Activated CD4-positive, alpha-beta T cell treated with anti-CD3 and anti-CD28 coated beads, Interleukin-10, Interleukin-2, amounts not matched to agents 100 ng/mL and 50 ng/mL, durations not matched to agents 16 hours and 8 hours (primary cell): ENCODE measurements around the gene LBX2.
"Not testable (repeated sequence)": the region's sequence is repeated elsewhere in the genome, so short reads cannot be mapped to it uniquely, and the experiment has no call there.

Experiments used
- DNase-seq: peaks from one replicate; pipeline ENCODE4 v3.0.0-alpha.2; 2020

The LBX2 gene

DNA sequence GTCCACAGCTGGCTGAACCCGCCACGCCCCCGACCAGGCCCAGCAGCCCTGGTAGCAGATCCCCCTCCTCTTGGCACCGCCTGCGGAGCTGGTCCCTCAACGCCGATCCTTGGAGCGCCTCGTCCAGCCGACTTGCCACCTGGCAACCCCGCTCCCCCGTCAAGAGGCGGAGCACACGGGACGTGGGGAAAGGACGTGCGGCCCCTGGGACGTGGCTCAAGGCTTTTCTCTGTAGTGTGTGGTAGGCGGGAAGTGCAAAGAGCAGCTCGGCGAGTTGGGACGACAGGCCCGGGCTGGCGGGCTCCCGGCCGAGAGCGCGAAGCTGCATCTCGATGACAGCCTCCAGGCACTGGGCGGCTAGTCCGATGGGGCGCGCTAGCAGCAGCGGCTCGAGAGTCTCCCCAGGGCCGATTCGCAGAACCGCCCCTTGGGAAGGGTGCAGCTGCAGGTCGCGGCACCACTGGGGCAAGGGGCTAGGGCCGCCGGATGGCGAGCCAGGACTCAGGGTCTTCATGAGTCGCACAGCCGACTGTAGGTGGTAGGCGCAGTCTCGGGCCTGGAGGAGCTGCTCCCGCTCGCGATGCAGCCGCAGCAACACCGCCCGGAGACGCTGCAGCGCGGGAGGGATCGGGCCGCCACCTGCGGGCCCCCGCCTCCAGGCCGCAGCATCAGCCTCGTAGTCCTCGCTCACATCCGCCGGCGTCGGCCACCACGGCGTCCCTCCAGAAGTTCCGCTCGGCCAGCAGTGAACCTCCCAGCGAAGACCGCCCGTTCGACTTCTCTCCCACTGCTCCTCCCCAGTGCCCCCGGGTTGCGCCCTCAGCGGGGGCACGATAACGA, 17.2 kb downstream of the LBX2 start:
- DNase-seq, result peak; percentile 69

- no peak for DNase-seq
Measured at GRCh38 chr2:74481431-74481830, 18.0 kb downstream of the LBX2 start.

GRCh38 chr2:74474899-74475298, 24.5 kb downstream of the LBX2 start:
- DNase-seq, result no peak

GRCh38 chr2:74474481-74474880, 24.9 kb downstream of the LBX2 start:
- no peak for DNase-seq

GRCh38 chr2:74472945-74473258, 26.5 kb downstream of the LBX2 start:
- no peak for DNase-seq

DNA sequence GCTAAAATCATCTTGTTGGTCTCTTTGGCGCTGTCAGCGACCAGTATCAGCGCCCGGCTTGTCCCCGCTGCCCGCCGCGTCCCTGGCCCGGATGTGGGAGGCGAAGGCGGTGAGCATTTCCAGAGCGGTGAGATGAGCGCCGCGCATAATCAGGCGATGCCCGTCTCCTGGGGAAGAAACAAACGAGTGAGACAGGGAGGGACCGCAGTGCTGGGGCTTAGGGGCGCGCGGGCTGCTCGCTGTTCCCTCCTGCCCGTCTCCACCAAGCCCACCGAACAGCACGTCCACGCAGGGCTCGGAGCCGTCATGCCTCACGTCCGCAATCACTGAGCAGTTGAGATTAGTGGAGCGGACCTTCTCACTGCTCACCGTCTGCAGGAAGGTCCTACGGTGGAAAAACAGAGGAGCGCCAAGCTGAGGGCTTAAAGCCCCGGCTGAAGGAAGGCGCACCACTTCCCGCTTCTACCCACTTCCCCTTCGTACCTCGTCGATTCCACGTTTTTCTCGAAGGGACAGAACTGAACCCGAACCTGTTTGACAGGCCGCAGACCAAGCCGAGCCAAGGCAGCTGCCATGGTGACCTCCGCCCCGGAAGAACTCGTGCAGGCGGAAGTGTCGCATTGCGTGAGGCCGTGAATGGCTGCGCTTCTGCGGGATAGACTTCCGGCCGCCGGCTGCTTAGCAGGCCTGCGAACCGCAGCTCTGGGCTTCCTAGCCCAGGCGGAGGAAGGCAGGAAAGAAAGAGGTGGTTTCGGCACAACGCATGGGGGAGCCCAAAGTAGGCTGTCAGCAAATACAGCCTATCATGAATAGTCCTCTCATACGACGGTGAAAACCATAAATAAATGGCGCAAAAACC, 27.1 kb downstream of the LBX2 start, which contains the start of gene MRPL53:
MRPL53 (minus strand) TSS at position 595 of the 859 bp plus-strand sequence; CDS start at position 575, 20 bp downstream.
- DNase-seq, result peak; percentile 97

DNA sequence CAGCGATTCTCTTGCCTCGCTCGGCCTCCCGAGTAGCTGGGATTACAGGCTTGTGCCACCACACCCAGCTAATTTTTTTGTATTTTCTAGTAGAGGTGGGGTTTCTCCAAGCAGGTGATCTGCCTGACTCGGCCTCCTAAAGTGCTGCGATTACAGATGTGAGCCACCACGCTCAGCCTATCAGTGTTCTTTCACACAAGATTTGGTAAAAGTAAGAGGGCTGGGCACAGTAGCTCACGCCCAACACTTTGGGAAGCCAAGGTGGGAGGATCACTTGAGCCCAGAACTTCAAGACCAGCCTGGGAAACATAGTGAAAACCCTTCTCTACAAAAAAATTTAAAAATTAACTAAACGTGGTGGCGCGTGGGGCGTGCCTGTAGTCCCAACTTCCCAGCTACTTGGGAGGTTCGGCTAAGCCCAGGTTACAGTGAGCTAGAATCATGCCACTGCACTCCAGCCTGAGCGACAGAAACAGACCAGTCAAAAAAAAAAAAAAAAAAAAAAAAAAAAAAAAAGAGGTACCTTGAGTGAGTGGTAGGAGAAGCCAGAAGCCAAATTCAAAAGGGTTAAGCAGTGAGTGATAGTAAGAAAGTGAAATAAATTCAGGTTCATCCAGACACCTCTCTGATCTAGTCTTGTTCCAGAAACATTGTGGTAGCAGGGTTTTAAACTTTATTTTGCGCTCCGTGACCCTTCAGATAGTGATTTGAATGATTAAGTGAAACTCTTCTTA, 27.9 kb downstream of the LBX2 start:
- DNase-seq, result no peak

- DNase-seq, result not testable (repeated sequence)
Measured at GRCh38 chr2:74470742-74471141, 28.7 kb downstream of the LBX2 start.

- no peak for DNase-seq
Measured at GRCh38 chr2:74464406-74464805, 35.0 kb downstream of the LBX2 start.

- DNase-seq, result no peak
Measured at GRCh38 chr2:74462786-74463105, 36.7 kb downstream of the LBX2 start.

GRCh38 chr2:74462054-74462785, 37.2 kb downstream of the LBX2 start:
- DNase-seq, result no peak

GRCh38 chr2:74461187-74462053, 38.0 kb downstream of the LBX2 start:
- DNase-seq, result no peak

GRCh38 chr2:74460187-74460586, 39.2 kb downstream of the LBX2 start:
- not testable (repeated sequence) for DNase-seq

DNA sequence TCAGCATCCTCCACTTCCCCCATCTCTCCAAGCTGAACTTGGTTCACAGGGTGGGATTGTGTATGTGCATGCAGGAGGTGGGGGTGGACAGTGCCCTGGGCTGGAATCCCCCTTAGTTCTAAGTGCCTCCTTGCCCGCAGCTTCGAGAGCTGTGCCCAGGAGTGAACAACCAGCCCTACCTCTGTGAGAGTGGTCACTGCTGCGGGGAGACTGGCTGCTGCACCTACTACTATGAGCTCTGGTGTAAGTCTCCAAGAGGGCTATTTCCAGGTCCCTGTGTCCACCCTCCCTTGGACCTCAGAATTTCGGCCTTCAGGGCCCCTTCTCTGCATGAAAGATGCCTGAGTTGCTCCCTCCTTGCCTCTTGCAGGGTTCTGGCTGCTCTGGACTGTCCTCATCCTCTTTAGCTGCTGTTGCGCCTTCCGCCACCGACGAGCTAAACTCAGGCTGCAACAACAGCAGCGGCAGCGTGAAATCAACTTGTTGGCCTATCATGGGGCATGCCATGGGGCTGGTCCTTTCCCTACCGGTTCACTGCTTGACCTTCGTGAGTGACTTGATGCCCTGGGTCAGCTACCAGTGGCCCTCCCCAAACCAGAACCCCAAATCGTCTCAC, 39.8 kb downstream of the LBX2 start:
- DNase-seq, result not testable (repeated sequence)

DNA sequence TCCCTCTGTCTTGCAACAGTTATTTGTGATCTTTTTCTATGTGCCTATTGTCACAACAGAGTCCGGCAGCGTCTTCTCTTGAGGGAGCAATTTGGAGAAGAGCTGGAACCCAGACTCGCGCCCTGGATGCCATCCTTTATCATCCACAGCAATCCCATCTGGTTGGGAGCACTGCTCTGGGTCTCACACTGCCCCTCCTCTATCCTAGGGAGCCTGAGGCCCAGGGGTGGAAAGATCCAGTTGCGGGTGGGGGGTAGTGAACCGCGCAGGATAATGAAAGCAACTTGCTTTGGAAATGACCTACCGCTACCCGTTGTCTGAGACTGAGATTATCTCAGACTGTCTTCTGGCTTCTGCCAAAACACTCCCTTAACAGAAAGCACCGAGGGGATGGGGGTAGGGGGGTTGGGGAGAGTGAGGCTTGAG, 40.5 kb downstream of the LBX2 start:
- DNase-seq, result no peak

- peak; percentile 100 for DNase-seq
Measured at GRCh38 chr2:74458132-74458937, 41.1 kb downstream of the LBX2 start, which contains the start of gene WBP1. Gene WBP1 (plus strand): TSS chr2:74458438. CDS start chr2:74458603, 165 bp downstream.

GRCh38 chr2:74457549-74458131, 41.8 kb downstream of the LBX2 start:
- DNase-seq, result peak; percentile 86

DNA sequence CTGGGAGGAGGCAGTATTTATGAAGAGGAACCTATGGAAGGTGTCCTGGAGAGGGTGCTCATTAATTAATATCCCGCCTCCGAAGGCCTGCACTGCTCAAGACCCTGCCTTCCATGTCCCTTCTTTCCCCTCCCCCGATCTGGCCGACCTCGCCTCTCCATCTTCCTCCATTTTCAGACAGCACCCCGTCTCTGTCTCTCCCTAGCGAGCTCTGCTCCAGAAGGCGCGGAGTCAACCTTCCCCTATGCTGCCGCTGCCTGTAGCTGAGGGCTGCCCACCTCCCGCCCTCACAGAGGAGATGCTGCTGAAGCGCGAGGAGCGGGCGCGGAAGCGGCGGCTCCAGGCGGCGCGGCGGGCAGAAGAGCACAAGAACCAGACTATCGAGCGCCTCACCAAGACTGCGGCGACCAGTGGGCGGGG, 42.3 kb downstream of the LBX2 start:
- DNase-seq, result no peak

DNA sequence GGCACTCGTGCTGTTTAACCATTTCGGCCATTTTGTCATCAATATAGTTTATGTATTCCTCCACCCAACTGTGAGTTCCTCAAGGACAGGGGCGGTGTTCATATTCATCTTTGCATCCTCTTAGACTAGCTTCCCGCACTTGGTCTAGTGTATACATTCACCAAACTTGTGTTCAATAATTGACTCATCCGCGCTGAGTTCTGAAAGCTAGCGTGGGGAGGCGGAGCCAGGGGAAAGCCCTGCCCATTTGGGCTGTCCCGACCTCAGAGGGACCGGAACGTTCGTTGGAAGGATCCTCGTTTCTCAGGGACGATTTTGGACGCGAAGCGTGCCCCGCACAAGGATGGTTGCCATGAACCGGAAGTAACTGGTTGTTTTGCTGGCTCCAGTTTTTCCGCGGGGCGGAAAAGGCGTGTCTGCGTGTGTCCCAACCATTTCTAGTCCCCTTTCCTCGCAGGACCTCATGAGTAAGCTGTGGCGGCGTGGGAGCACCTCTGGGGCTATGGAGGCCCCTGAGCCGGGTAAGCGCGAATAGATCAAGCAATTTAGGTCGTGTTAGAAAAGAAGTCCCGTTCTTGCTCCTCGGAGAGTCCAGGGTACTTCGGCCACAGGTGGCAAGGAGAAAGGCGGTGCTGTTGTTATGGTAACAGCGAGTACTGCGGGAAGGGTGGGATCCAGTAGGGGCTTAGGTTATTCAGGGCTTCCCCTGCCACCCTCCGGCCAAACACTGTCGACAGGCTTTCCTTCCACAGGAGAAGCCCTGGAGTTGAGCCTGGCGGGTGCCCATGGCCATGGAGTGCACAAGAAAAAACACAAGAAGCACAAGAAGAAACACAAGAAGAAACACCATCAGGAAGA, 44.5 kb downstream of the LBX2 start, which contains the start of gene INO80B:
INO80B (plus strand) TSS at position 434 of the 858 bp plus-strand sequence; CDS start at position 464, 30 bp downstream.
- DNase-seq, result peak; percentile 99
